HG02588 (cell line): Measurements from ENCODE around the gene IVD.

Experiments used
- ATAC-seq: cut with Tn5 transposase; IDR thresholded peaks from one replicate; pipeline ENCODE4 v1.9.1; 2021; ENCODE audit warnings: mild to moderate bottlenecking, moderate library complexity; ENCODE audit not compliant: unreplicated experiment

The IVD gene

DNA sequence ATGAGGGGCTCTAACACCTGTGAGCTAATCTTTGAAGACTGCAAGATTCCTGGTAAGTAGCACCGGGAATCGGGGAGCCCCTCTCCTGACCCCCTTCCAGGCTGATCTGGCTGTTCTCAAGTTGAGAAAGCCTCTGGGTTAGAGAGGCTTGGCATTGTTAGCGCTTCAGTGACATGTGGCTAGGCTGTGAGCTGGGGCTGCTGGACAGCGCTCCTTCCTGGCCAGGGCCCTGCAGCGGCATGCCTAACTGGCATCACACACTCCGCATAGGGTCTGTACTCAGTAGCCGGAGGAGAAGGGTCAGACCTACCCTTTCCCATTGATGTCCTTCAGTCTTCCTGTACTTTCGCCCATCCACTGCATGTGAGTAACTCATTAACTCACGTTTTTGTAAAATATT lies 7.4 kb downstream of the IVD start:
- ATAC-seq, result no peak

DNA sequence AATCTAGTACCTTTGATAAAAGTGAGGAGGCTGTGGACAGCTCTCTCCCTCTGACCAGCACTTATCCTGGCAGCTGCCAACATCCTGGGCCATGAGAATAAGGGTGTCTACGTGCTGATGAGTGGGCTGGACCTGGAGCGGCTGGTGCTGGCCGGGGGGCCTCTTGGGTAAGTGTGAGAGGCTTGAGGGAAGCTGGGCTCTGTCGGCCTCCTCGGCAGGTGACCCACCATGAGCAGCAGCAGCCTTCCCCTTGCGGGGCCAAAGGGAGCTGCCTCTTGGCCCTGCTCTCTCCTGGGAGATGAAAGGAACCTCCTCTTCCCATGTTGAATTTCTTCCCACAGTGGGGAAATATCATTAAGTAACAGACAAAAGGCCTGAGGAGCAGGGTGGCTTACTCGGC lies 9.2 kb downstream of the IVD start:
- ATAC-seq, result no peak

DNA sequence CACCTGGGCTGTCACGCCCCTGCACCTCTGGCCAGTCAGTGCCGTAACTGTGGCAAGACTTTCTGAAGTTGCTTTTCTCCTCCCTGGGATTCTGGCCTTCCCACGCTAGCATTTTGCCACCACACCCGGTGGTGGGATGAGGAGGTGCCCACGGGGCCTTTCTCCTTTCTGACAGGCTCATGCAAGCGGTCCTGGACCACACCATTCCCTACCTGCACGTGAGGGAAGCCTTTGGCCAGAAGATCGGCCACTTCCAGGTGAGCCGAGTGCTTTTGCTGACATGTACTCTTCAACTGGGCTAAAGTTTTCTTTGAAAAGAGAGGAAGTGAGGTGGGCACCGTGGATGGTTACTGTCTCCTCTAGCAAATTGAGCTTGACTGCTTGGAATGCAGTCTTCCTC lies 9.6 kb downstream of the IVD start:
- ATAC-seq, result no peak

DNA sequence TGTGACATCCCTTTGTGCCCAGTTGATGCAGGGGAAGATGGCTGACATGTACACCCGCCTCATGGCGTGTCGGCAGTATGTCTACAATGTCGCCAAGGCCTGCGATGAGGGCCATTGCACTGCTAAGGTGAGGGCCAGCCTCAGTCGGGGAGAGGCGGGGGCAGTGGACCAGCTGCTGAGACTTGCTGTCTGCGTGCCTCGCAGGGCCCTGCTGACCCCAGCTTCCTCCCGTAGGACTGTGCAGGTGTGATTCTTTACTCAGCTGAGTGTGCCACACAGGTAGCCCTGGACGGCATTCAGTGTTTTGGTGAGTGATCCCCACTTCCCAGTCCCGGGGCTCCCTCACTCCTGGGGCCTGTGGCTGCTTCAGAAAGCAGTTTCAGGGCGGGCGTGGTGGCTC lies 10.5 kb downstream of the IVD start:
- no peak for ATAC-seq

DNA sequence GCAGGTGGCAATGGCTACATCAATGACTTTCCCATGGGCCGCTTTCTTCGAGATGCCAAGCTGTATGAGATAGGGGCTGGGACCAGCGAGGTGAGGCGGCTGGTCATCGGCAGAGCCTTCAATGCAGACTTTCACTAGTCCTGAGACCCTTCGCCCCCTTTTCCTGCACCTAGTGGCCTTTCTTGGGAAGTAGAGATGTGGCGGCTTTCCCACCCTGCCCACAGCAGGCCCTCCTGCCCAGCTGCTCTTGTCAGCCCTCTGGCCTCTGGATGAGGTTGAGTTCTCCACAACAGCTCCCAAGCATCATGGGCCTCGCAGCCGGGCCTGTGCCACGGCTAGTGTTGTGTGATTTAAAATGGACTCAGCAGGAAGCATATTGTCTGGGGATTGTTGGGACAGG lies 12.5 kb downstream of the IVD start:
- no peak for ATAC-seq

DNA sequence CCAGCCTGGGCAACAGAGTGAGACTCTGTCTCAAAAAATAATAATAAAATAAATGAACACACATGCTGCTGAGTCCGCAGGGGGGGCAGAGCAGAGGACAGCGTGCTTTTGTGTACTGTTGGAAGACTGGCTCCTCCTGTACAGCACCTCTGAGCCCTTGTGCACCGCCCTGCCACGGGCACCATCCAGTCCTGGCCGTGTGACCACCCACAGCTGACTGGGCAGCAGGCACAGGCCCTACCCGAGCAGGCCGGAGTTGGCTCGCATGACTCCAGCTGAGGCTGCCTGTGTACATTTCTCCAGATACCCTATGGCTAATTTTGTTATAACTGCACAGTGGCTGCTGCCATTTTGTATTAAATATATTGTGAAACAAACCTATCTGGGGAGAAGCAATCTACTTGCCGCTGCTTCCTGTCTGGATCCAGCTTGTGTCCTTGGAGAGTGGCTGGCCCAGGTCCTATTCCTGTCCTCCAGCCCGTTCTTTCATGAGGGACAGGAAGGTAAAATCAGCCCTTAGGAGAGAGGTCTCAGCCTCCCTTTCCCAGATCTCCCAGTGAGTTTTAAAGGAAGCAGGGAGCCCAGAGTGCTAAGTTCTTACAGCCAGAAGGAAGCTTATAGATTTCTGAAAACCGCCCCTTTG lies 14.6 kb downstream of the IVD start:
- no peak for ATAC-seq

DNA sequence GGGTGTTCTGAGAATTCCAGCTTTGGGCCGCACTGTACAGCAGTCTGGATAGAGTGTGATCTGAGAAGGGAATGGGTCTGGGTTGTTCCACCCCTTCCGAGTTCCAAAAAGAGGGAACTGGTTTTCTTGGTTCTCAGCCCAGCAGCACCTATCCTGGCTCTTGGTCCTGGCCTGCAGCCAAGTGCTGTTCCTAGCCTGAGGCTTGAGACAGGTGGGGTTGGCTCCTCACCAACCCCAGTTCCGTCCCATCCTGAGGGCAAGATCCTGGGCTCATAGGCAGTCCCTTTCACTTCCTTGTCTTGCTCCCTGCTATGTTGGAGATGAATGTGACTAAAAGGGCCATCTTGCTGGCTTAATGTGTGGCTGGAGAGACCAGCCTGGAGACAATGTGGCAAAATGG lies 15.2 kb downstream of the IVD start:
- ATAC-seq, result no peak

DNA sequence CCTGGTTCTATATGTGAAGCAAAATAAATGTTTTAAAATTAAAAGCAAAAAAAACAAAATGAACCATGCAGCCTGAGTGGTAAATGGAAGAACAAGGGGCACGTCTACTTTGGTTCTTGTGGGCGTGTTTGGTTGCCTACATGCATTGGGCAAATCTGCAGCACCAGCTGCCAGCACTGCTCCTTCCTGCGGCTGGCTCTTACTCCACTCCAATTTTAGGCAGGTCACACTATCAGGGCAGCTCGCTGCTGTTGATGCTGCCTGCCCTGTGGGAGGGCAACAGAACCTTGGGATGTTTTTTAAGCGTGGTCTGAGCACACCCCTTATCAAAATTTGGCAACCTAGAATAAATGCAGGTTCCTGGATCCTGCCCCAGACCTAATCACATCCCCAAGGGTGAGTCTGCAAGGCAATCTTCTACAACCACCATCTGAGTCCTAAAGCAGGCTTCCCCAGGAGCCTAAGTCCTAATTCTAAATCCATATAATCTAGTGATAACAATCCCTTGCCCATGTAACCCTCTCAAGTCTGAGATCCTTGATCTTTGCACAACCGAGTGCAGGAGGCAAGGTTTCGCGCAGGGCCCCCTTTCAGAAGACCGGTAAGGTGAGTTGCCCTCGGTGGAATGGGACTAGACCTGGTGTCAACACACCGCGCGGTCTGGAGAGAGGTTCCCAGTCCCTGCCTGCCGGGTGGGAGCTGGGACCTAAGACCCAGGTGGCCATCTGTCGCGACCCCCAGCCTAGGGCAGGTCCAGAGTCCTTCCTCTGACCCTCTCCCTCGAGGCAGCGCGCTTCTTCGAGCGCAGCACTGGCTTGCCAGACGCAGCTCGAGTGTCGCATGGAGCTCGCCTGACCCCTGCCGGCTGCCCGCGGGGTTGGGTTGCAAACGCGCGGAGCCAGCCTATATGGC lies 15.9 kb downstream of the IVD start:
- ATAC-seq, result peak; percentile 77

DNA sequence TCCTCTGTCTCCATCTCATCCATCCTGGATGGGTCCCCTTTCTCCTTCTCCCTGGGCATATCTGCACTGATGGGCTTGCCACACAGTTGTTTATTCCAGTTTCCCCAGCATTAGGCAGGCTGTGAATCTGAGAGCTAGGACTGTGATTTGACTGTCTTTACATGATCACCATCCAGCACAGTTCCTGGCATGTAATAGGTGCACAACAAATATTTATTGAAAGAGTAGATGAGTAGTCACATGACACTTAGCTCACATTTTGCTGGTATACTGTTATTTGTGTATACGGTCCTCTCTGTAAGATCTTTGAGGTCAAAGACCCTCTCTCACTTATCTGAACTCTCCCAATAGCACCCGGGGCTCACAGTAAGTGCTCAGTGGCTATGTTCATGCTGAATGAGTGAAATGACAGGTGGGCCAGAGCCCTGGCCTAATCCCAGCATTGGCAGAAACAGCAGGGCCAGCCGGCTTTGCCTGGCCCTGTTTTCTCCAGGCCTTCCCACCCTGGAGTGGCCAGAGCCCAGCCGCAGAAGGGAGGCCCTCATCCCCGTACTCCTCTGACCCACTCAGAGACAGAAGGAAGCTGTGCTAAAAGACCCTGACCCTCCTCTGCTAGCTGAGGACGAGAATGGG lies 19.0 kb downstream of the IVD start:
- ATAC-seq, result no peak

DNA sequence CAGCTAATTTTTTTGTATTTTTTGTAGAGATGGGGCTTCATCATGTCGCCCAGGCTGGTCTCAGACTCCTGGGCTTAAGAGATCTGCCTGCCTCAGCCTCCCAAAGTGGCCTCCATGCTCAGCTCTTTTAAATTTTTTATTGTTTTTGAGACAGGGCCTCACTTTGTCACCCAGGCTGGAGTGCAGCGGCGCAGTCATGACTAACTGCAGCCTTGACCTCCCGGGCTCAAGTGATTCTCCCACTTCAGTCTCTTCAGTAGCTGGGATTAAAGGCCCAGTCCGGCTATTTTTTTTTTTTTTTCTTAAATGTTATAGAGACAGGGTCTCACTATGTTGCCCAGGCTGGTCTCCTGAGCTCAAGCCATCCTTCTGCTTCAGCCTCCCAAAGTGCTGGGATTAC lies 20.1 kb downstream of the IVD start:
- ATAC-seq, result no peak

DNA sequence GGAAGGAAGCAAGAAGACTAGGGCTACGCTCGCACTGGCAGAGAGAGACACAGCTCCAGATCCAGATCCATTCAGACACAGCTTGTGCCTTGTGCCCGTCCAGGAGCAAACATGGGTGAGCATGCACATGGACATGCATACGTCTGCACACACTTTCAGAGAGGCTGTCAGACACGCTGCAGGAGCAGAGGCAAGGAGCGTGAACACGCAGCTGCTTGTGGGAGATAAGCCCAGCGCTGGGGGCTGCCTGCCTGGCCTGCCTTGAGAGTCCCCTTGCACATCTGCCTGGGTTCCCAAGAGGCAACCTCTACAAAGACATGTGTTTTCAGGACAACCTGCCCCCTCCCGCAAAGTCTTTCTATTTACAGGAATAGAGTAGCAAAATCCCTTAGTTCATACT lies 21.6 kb downstream of the IVD start:
- ATAC-seq, result no peak

DNA sequence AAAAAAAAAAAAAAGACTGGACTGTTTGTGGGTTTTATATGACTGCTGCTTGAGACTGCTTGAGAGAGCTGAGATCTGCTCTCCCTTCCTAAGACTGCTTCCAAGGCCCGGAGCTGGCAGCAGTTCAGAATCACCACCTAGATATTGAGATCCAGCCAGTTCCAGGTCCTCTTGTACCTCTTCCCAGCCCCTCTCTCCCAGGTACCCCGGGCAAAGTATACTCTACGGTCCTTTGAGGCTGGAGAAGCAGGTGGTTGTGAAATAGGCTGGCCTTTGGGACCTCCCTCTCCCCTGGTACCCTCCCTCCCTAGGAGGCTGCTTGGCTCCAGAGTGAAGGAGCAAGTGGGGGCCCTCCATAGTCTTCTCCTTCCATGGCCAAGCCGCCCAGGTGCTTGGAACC lies 22.6 kb downstream of the IVD start:
- ATAC-seq, result no peak

DNA sequence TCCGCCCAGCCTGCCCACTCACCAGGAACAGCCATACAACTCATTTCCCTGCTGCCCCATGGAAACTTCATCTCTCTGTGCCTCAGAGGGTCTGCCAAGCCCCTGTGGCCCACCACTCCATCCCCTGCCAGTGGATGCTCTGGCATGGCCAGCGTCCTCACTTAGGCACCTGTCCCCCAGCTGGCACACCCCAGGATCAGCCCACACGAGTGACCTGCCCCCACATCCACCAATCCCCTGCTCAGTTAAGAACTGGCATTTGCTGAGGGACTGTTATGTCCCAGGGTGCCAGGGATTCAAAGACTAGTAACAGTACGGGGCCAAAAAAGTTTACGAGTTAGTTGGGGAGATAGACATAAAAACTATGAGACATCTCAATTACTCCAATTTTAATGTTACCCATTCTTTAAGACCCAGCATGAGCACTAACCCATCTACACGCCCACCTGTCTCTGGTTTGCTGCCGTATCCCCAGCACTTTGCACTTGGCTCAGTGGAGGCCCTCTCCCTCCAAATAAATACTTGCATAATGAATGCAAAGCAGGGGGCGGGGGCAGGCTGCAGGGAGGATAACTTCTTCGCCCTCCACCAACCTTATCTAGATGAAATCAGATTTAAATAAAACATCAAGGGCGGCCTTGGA lies 23.6 kb downstream of the IVD start:
- no peak for ATAC-seq

DNA sequence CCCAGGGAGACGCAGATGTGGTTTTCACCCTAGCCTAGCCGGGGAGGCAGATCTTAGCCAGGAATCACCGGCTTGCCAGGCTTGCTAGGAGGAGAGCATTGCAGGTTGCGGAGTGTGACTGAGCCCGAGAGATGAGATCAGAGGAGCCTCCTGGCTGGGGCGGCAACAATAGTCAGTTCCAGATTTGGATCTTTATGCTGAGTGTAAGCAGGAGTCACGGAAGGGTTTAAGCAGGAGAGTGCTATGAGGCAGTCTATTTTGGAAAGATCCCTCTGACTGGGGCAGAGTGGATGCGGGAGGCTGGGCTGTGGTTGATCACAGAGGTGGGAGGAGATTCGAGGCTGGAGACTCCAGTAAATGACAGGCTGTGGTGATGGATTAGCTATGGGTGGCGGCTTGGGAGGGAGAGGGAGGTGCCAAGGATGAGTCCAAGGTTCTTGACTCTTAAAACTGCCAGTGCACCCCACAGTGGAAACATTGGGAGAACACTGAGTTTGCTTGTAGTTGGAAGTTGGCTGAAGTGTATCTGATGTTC lies 24.7 kb downstream of the IVD start:
- ATAC-seq, result no peak

DNA sequence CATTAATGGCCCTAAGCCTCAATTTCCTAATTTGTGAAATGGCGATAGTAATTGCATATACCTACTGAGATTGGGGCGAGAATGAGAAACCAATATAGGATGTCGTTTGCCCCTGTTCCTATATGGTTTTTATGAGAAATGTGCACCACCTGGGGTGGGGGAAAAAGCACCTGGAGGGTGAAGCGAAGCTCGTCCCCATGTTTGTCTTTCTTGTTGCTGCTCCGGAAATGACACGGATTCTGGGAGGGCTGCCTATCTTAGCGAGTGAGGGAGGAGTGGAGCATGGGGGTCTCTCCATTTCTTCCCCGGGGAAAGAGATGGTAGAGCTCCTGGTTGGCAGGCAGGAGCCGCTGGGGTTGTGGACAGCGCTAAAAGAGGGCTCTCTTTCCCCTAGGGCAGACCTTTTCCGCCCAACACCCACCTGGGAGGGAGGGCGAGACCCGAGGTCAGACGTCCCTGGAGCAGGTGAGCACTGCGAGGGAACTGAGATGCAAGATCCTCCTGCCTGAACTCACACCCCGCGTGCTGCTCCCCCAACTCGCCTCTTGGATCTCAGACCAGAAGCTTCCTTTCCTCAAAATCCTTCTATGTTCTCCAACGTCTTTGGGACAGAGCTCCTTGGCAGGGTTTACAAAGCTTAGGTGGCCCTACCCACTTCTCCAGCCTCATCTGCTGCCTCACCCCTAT lies 29.6 kb downstream of the IVD start:
- ATAC-seq, result no peak

DNA sequence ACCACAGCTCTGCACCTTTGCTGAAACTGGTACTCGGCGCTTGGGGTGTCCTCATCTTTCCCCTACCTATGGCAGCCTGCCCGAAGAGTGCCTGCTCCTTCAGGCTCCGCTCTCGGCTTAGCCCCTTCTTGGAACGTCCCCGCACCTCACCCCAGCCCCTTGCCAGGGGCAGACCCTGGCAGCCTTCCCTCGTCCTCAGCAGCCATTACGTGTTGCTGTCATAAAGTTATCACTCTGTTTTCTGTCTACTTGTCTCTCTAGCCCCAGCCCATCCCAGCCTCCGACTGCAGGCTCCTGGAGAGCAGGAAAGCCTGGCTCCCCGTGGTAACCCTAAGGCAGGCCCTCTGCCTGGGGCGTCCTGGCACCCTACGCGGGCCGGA lies 30.1 kb downstream of the IVD start:
- ATAC-seq, result no peak

DNA sequence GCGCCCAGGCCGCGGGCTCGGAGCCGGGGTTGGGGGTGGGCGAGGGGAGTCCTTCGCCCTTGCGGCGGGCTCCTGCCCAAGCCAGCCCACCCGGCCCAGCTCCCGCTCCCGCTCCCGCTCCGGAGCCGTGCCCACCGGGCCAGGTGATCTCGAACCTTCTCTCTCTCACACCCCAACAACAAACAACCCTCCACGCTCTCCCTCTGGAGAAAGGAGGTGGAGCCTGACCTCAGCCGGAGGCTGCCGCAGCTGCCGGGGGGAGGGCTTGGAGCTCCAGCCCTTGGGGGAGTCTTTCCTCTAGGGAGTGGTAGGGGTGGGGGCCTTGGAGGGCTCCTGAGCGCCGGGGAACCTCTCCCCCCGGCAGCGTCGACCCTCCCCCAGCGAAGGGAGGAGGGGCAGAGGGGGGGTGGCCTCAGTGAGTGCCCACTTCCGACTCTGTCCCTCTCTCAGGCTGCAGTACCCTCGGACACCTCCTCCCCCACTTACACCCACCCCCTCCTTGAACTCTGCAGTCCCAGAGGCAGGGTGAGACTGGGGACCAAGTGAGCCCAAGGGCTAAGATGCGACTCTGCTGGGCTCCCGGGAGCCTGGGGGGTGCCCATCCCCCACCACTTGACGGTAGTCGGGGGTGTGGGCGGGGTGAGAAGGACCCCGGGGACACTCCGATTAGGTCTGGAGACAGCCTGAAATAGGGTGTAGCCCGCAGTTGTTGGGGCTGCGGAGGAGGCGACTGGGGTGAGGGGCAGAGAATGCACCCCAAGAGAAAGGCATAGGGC lies 30.7 kb downstream of the IVD start:
- ATAC-seq, result no peak

DNA sequence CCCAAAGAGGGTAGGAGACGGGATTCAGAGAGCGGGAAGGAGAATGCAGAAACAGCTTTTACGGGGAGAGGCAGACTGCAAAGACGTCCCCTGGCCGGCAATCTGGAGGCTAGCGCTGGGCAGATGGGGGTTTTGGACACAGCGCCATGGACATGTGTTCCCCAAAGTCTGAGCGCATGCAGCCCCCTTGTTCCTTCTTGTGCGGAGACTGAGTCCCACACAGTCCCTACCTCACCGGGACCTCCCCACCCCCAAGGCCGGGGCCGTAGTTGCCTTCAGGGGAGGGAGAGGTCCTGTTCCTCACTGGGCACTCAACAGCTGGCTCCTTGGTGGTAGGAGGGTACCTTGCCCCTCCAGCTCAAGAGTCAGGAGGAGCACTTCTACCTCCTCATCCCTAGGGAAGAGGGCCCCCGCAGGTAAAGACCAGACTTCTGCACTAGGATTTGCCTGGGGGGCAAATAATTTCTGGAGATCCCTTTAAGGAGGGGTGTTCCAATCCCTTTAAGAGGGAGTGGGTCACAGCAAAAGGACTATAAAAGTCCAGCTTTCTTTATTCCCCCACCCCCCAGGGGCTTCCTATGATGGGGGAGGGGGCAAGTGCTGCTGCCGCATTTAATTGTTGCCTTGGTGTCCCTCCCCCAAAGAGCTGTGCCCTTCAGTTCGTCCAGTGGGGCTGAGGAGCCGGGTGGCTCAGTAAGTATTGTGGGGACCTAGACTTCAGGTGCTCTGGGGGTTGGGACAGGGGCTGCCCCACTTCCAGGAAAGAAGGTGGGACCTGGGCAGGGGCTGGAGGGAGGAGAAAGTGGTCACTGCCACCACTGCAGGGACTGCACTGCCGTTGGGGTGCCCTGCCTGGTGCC lies 31.5 kb downstream of the IVD start:
- no peak for ATAC-seq
